Eye (tissue), 1 donor: ENCODE data around the gene PTPRT.
A peak's percentile ranks its signal among the peaks of the same experiment; 100 is the strongest.

Experiments
- DNase-seq: peaks from one replicate; pipeline ENCODE4 v3.0.0-alpha.2; 2015

PTPRT gene

DNA sequence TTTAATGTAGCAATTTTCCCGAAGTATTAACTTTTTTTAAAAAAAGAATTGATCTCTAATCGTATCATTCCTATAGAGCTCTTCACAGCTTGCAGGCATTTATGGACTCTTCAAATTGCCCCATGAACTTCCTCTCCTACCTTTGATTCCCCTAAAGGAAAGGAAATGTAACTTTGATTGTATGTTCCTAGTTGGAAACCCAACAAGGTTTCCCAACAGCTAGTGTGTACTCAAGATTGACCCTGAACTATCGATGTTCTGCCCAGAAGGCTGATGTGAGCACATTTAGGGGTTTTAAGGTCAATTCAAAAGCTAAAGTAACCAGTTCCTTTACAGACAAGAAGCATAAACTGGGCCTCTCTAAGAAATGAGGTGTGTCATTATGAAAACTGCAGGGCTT, 491.7 kb downstream of the PTPRT start:
- DNase-seq: no peak

DNA sequence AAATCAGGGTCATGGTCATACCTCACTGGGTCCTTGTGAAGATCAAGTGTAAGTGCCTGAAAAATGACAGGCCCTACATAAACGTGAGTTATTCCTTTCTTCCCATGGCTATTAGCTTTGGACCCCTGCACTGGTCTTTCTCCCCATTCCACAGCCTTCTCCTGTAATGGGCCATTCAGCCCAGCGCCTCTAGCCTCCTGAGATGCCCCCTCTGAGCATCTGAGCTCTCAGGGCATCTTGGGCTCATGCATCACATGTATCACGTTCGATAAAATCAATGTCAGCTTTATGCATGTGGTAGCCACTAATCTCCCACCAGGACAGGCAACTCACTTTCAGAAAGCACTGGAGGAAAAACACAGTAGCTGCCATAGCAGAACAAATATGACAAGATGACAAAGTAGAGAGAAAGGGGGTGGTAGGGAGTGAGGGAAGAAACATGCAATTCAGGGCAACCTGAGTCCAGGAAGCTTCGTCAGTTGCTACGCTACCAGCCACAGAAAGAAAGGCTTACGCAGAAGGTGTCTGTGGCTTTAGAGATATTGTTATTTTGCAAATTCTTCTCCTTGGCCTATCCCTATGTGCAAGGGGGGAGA, 498.8 kb downstream of the PTPRT start:
- DNase-seq: peak; percentile 43

DNA sequence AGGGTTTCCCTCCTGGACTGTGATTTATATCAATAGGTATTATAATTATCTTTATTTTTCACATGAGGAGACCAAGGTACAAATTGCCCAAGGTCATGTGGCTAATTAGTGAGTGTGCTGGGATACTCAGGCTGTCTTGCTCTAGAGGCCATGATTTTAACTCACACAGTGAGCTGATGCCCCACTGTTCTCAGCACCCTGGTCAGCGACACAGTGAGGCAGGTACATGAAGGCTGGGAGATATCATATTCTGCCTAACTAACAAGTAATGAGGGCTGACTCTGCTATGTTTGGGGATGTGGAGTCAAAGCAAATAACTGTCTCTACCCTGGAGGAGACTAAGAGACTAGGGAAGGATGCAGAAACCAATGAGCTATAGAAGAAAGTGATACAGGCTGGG, 501.1 kb downstream of the PTPRT start:
- DNase-seq: peak; percentile 53

DNA sequence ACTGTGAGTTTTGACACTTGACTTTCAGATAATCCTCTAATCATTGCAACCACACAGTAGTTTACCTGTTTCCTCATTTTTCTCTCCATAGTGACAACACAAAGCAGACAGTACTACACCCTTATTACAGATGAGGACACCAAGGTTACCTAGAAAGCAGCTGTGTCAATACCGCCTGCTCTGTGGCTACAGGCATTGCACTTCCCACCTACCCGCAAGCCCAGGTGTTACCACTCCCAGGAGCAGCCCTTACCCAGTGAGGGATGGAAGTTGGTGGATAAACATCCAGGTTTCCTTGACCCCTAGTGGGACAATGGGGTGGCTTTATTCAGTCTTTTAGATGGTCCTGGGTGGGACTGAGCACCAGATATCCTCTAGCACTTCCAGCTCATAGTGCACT, 503.6 kb downstream of the PTPRT start:
- no peak for DNase-seq

DNA sequence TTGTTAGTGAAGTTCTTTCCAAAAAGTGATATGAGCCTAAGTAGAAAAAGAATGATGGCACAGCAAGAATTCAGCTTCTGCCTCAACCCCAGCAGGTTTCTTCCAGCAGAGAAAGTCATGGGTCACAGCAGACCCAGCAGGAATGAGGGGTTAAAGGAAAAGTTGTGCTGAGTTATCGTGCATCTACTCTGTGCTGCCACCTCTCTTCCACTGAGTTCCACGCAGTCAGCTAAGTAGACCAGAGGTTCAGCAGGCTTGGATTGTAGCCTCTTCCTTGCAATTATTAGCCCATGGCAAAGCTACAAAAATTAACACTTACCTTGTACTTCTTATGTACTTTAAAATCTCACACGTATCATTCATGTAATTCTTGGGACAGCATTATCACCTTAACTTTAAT, 510.8 kb downstream of the PTPRT start:
- DNase-seq: no peak

DNA sequence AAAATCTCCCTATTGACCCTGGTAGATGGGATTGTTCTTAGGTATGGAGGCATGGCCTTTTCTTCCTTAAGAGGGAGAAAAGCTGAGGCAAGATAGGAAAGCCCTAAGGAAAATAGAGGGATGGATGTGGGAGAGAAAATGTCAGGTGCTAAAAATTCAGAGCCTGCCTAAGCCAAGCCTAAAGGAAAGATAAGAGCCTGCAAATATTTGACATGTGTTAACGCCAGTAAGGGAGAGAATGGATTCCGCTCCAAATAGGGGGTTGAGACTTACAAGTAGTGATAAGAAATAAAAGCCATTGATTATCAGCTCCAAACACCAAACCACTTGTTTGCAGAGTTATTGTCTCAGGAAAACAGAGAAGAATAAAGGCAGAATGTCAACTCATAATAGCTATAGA, 533.6 kb downstream of the PTPRT start:
- DNase-seq: no peak

DNA sequence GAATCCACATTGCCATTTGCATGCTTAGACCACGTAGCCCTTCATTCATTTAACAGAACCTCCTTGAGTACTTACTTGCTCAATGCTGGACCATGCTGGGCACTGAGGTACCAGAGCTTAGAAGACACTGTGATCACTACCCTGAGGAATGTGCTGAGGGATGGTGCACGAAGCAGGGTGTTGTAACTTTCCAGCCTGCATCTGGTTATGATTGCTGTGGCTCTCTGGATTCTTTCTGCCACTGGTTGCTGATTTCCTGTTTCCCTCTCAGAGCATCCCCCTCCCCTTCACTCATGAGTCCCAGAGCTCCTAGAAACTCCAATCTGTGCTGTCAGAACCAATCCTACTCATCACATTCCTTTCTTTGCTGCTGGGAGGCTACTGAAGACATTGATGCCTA, 537.4 kb downstream of the PTPRT start:
- peak; percentile 80 for DNase-seq

DNA sequence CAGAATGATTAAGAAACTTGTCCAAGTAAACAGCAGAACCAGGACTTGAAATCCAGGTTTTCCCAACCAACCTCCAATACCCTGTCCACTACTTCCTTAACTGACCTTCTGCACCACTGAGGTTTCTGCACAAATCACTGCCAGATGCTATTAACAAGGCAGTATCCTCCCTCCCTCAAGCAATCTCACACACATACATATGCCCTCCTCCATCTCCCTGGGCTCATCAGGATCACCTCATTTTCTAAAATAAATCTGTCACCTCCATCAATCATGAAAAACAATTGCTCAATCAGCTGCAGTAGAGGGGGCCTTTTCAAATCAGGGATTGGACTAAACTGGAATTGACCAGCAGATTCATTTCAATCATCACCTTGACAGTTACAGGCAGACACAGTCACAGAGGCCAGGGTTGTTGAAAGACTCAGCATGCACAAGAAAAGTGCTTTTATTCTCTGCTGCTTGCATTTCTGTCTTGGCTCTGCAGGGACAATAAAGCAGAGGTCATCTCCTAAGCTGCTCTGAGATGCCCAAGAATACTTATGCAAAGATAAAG, 539.4 kb downstream of the PTPRT start:
- DNase-seq: peak; percentile 15

DNA sequence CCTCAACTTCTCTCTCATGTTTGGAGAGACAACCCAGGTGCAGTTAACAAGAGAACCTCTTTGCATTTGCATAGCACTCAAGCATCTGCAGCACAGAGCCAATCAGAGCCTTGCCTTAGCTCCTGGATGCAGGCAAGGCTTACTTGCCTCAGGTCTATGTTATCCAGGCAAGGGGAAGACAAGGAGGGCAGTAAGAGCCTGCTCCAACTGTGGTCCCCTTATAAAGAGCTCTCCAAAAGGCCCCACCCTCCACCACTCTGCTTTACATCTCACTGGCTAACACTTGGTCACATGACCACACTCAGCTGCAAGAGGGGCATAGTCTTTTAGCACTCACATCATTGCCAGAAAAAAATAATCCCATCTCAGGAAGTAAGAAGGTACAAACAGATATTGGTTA, 540.0 kb downstream of the PTPRT start:
- no peak for DNase-seq

DNA sequence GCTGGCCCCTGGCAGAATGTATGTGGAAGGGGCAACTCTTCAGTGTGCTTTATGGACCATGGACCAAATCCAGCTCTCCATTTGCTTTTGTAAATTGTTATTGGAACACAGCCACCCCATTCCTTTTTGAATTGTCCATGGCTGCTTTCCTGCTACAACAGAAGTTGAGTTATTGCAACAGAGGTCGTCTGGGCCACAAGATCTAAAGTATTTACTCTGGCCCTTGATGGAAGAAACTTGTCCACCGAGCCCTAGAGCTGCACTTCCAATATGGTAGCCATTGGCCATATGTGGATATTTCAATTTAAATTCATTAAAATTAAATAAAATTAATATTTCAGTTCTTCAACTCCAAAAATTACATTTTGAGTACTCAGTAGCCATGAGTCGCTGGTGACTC, 543.5 kb downstream of the PTPRT start:
- no peak for DNase-seq

DNA sequence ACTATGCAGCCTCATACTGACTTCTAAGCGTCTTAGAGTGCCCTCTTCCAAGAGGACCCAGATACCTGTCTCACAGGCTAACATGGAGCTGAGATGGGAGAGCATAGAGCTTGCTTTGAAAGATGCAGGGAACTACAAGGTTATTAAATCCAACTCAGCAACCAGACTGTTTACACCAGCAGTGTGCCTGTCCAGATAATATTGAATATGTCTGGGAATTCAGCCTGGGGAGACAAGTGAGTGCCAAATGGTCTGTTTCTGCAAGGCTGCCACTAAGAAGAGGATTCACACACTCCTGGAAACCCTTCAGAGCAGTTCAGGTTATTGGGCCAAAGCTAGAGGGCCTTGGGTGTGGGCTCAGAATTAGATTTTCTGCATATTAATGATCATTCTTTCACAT, 547.8 kb downstream of the PTPRT start:
- no peak for DNase-seq

DNA sequence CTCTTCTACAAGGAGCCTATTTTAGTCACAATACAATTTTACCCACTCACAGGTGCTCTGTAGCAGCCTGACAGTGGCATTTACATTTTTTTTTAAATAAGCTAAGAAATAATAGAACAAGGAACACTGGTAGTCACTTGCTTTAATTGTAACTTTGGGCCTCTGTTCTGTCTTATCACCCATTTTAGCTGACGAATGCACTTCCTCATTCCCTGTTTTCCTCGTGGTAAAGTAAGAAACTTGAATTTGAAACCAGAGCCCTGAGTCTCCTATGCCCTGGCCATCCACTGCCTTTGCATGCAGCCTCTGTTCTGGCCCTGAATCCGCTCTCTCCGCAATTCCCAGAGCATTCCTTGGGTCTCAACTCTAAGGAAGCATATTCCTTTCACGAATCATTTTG, 550.6 kb downstream of the PTPRT start:
- no peak for DNase-seq

DNA sequence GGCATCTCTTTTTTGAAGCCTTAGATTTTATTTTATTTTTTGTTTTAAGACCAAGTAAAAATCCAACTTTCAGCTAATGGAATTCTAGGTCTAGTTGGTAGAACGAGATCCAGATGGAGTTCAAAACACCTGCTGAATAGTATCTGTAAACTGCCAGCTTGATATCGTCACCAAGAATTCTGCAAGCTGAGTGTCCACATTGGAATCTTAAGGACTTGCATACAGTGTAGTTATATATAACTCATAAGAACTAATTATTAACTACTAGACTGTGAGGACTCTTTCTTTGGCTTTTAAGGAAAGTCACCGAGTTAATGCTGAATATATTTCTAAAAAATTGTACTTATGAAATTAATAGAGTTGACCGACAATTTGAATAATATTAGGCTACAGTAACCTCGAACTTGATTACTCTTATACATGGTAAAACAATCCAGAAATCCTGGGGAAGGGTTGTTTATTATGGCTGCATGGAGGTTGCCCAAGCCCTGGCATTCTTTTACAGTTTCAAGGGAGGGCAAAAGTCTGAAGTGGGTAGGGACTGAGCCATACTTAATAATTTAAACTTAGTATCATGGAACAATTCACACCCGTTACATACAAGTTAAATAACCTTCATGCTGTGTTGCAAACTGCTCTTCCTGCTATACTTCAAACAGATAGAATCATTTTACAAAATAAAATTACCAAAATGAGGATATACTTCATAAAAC, 553.9 kb downstream of the PTPRT start:
- no peak for DNase-seq

DNA sequence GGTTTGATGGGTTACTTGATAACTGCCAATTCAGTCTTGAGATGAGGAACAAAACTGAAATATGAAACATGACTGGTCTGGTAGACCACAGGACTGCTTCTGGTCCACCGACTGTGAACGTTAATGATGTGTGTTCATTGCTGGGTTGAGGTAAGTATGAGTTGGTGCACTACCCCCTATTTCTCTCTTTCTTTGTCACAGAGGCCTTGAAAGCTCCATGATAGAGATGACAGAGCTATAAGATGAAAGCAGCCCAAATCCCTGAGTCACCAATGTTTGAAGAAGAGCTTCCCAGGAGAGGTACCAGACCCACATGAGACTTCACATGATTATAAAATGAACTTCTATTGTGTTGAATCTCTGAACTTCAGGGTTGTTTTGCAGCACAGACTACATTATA, 555.5 kb downstream of the PTPRT start:
- DNase-seq: no peak

DNA sequence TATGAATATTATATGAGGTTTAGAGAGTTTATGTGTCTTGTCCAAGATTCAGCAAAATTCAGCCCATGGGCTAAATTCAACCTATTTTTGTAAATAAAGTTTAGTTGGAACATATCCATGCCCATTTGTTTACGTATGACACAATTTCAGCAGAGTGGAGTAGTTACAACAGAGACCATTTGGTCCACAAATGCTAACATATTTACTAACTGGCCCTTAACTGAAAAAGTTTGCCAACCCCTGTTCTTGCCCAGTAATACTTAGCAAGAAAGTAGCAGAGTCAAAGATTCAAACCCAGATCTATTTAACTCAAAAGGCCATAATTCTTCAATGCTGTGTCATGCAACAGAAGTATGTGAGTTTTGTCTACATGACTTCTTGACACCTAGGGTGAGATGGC, 561.0 kb downstream of the PTPRT start:
- DNase-seq: no peak

DNA sequence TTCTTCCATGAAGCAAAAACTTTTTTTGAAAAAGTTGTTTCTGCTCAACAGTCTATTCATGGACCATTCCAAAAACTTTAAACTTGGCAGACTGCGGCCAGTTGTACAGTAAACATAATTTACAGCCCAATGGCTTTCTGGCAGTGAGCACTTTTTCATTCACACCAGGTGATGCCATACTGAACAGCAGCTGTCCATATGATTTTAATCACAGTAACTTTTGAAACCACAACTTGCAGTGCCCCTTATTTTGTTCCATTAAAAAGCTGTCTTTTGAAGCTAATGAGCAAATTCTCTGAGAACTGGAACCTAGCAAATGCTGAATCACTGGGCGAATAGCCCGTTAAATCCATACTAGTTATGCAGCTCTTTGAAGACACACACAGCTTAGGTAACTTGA, 576.6 kb downstream of the PTPRT start:
- peak; percentile 78 for DNase-seq

DNA sequence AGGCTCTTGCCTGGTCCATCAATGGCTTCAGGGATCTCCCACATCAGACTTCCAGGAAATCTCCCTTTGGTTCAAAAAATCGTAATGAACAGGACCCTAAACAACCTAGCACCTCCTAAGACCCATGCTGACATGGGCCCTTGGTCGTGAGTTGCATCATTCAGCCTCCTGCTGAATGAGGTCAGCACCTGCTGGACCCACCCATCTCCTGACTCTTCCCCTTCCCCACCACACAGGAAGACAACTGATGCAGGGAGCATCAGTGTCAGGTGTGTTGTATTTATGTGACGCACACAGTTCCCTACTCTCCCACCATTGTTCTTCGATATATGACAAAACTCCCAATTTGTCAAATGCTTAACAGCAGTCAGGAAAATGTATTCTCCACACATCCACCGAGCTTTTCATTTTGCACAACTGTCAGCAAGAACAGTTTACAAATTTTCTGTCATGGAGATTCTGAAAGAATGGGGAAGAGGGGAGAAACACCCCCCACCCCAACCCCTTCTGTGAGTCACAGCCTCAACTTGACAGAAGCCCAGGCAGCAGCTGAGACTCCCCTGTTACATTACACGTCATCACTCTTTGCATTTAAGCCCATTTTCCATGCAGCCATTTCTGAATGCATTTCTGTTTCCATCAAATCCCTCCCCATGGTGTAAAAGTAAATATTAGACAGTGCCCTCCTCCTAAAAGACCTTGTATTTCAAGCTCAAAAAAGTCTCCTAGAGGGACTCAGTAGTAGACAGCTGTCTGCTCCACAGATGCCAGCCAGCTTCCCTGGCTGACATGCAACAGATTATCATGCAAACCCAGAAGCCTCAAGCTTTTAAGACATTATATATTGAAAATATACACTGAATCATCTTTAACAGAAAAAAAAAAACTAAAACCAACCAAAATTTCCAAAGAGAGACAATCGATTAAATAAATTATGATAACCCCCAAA, 577.5 kb downstream of the PTPRT start:
- DNase-seq: peak; percentile 41

DNA sequence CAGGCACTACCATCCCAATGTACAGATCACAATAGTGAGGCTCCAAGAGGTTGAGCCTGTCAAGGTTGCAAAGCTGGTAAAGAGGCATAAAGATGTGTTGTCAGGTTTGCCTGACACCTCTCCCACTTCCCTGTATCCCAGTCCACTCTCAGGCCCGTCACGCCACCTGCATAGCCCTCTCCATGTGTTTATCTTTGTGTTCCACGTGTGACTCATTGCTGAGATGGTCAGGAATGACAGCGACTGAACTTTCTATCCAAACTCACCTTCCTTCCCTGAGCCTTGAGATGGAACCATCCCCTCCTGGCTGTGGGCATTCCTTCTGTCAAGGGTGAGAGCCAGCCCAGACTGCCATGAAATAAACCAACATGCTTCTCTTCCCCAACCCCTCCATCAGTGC, 578.3 kb downstream of the PTPRT start:
- DNase-seq: no peak

DNA sequence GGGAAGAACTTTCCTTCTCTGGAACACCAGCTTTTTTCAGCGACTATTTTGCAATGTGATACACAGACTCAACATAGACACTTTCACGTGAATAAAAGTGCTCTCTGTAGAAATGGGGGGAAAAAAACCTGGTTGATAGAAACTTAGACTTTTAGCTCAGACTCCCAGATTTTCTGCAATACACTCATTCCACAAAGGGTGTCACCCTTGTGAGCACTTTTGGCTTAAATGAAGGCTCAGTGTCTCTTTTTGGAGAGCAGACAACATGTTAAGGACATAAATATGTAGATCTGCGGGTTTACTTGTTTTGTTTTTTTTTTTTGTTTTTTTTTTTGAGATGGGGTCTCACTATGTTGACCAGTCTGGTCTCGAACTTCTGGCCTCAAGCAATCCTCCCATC, 579.6 kb downstream of the PTPRT start:
- no peak for DNase-seq

DNA sequence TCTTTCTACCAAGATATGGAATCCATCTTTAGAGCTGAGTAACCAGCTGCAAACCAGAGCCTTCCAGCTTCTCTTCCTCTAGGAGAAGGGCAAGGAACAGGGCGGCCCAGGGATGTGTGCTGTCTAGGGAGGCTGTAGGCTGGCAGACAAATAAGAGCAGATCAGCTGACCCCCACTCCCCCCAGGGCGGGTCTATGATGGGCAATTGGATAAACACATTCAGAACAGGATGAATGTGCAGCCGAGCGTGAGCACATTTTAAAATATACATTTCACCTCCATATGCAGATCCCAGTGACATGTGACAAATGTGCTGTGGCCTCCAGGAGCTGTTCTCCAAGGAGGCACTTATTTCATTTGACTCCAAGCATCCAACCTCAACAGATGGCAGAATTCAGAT, 580.1 kb downstream of the PTPRT start:
- peak; percentile 75 for DNase-seq

DNA sequence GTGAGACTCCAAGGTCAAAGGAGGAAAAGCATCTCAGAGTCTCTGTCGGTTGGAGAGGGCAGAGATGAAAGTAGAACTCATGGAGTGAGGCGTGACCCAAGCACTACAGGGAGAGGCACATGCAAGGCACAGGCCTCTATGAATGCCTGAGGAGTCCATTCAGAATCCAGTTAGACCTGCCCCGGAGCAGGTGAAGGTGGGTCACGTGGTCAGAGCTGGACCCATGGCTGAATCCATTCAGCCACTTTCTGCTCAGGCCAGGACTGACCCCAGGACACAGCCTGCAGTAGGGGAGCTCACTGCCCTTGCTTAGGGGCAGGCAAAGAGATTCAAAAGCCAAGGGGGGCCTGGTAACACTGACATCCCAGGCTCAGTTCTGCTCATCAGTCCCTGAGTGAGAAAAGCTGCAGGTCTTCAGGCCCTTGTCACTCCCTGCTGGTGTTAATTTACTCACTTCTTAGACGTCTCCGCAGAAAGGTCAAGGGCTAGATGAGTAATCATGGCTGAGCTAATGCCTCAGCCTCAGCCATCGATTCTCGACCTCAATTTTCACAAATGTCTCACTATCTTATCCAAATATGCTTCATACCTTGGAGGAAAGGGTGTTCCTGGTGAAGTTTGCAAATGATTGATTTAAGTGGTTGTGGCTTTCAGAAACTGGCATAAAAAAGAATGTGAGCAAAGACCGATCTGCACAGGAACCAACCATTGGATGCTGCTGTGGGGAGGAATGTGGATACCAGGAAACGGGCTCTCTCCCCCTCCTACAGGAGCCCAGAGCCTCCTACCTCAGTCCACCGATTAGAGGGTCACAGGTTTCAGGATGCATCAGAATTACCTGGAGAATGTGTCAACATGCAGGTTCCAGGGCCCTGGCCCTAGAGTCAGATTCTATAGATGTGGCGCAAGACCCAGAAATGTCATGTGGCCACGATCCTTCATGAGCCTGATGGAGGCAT, 584.4 kb downstream of the PTPRT start:
- no peak for DNase-seq

DNA sequence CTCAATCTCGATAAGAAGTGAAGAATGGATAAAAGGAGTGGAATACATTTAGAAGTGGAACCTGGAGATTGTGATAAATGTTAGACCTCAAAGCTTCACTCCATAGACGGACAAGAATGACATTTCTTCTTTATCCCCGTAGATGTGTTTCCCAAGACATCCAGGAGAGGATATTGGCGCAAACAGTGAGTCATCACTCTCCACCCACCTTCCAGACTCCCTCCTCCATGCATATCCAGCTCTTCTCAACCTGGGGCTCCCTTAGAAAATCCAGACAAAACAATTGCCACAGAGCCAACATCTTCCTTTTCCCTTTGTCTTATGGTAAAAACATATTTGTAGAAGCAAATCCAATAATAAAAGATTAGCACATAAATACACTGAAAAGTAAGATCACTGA, 586.1 kb downstream of the PTPRT start:
- DNase-seq: no peak
